PFSK-1 (cell line): ENCODE data around the gene HIBCH.

Experiments
- POLR2AphosphoS5 ChIP-seq: IDR thresholded peaks from 2 replicates; pipeline ENCODE4 v1.6.1; 2012; ENCODE audit warnings: low read depth, mild to moderate bottlenecking, control low read depth, low read length, moderate library complexity
- REST ChIP-seq, 2 experiments: IDR thresholded peaks; 2 replicates each; pipeline versions ENCODE4 v1.6.1 to v1.8.0; 2011 to 2012; ENCODE audit warnings: low read depth in 2 of 2, low read length in 2 of 2, control low read depth in 1 of 2, inconsistent platforms in 1 of 2, mild to moderate bottlenecking in 1 of 2, moderate library complexity in 1 of 2; ENCODE audit not compliant: insufficient read depth in 1 of 2
- SIN3A ChIP-seq: IDR thresholded peaks from 2 replicates; pipeline ENCODE4 v1.6.1; 2012; ENCODE audit warnings: mild to moderate bottlenecking, low read length, moderate library complexity, borderline replicate concordance; ENCODE audit not compliant: insufficient read depth
- TAF1 ChIP-seq: IDR thresholded peaks from 2 replicates; pipeline ENCODE4 v1.6.1; 2012; ENCODE audit warnings: low read length, control low read depth, borderline replicate concordance; ENCODE audit not compliant: insufficient read depth

GRCh38 chr2:190202604-190203003 is 117.0 kb downstream of the HIBCH start:
- no peak for TF ChIP-seq POLR2AphosphoS5
- no peak for TF ChIP-seq TAF1
- no peak for TF ChIP-seq REST (IDR thresholded peaks at IDR 0.05; ENCODE audit: insufficient read depth in 1 of 2, low read depth in 2 of 2, low read length in 2 of 2)
- TF ChIP-seq SIN3A = no peak
